GM19240 (cell line): ENCODE data around the gene SIK2.
"Not testable (repeated sequence)": the region's sequence is repeated elsewhere in the genome, so short reads cannot be mapped to it uniquely, and the experiment has no call there.

Source experiments
- DNase-seq: peaks from one replicate; pipeline ENCODE4 v3.0.0; 2011; ENCODE audit warnings: low spot score; ENCODE audit not compliant: insufficient read length

Gene SIK2

GRCh38 chr11:111623527-111624030 lies 21.3 kb downstream of the SIK2 start:
- DNase-seq: no peak

DNA sequence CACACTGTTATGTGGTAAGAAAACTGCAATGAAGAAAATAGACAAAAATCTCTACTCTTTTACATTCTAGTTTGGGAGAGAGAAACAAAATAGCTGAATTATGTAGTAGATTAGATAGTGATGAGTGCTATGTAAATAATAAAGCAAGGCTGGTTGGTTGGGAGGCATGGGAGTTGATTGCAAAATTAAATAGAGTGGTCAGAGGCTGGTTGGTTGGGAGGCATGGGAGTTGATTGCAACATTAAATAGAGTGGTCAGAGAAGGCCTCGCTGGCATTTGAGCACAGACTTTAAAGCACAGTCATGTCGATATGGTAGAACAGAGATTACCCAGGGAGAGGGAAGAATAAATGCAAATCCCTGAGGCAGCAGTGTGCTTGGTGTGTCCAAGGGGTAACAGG lies 22.4 kb downstream of the SIK2 start:
- DNase-seq: no peak

- DNase-seq: no peak
These were observed 25.3 kb downstream of the SIK2 start for GRCh38 chr11:111627591-111627990.

DNA sequence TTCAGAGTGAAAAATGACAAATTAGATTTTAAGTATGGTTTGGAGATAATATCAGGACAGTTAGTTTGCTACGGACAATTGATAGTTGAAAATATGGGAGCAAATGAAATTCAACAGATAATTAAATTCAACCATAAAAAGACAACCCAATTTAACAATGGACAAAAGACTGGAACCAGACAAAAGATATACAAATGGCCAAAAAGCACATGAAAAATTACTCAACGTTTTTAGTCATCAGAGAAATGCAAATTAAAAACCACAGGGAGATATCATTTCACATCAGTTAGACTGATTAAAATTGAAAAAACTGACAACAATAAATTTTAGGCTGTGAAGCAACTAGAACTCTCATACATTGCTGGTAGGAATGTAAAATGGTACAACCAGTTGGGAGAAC lies 27.2 kb downstream of the SIK2 start:
- no peak for DNase-seq

DNA sequence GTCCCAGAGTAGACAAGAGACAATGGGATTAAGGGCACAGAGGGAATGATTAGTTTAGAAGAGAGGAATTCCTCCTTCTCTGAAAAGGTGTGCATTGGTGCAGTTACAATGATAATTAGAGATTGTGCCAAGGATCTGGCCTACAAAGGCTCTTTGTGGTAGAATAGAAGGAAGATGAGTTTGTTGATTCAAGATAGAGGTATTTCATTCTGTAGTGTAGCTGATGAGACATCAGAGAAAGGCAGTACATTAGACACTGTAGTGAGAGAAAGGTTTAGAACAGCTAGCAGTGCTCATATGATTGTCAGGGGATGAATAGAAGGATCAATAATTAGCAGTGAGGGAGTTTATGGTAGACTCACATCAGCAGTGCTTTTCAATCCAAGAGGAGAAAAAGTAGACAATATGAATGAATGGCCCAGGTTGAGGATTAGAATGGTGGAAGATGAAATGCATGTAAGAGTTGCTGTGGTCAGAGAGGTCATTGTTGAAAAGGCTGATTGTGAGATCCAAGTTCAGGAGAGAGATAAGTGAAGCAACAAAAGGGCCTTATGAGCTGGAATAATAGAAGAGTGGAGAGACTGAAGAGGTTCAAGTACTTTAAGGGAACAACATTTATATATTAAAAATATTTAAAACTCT lies 28.9 kb downstream of the SIK2 start:
- no peak for DNase-seq

GRCh38 chr11:111631666-111632039 lies 29.4 kb downstream of the SIK2 start:
- DNase-seq: no peak

DNA sequence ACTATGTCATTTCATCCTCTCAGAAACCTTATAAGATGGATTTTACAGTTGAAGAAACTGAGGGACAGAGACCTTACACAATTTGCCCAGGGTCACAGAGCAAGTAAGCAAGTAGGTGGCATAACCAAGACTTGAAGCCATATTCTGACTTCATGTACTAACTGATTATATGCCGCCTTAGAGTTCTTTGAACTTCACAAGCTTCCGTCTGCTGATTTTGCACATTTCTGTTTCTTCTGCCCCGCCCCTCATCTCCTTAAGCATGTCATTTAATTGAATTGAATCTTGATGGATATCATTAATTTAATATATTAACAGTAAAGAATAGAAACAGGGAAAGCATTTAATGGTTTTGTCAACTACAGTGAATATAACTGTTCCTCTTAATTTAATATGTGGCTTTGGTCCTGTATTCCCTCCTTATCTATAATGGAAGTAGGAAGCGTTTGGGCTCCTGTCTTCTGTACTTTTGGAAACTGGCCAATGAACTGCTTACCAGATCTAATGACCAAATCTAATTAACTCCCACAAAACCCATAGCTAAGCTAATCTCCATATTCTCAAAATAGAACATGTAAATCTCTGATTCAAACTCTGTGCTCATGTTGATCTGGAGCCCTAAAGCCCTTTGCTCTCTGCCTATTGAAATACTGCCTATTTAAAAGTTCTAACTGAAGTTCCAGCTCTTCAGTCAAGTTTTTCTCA lies 30.4 kb downstream of the SIK2 start:
- DNase-seq: no peak

GRCh38 chr11:111633248-111633647 lies 31.0 kb downstream of the SIK2 start:
- no peak for DNase-seq

- no peak for DNase-seq
These were observed 31.6 kb downstream of the SIK2 start for GRCh38 chr11:111633756-111634362.

DNA sequence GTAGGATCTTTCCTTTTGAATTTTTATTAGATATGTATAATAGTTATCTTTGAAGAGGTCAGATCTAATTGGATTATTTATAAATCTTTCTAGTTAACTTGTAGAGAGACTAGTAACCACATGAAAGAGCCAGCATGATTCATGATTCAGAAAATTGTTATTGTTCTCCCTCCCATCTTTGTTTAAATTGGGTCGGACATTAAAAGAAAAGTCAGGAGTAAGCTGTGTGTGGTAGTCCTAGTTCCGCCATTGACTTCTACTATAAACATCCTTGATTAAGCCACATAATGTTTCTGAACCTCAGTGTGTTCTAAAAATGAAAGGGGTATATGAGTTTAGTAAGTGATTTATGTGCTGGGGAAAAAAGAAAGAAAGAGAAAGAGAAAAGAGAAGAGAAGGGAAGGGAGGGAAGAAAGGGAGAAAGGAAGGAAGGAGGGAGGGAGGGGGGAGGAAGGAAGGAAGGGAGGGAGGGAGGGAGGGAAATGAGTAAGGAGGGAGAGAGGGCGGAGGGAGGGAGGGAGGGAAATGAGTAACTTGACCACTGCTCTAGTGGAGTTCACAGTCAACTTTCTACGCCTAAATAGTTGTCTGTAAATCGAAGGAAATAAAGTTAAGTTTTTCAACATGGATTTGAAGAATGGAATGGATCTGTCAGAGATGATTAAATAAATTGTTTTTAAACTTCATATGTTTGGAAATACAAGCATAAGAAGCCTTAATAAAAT lies 32.9 kb downstream of the SIK2 start:
- no peak for DNase-seq

GRCh38 chr11:111635706-111636045 lies 33.4 kb downstream of the SIK2 start:
- no peak for DNase-seq

DNA sequence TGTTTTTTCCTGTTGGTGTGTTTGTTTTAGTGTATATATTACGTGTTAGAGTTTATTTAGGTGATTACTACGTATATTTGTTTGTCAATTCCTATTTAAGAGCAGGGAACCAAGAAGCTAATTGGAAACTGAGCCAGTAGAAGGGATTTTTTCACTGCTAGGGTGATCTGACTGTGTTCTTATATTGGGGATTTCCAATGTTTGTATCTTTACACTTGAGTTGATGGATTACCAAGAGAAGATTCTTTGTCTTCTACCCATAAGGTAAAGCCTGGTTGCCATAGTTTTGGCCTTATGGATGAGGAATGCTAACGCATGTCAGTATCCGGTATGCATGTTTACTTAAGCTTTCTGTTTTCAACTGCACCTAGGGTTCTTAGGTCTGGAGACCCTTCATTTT lies 35.6 kb downstream of the SIK2 start:
- DNase-seq: no peak

DNA sequence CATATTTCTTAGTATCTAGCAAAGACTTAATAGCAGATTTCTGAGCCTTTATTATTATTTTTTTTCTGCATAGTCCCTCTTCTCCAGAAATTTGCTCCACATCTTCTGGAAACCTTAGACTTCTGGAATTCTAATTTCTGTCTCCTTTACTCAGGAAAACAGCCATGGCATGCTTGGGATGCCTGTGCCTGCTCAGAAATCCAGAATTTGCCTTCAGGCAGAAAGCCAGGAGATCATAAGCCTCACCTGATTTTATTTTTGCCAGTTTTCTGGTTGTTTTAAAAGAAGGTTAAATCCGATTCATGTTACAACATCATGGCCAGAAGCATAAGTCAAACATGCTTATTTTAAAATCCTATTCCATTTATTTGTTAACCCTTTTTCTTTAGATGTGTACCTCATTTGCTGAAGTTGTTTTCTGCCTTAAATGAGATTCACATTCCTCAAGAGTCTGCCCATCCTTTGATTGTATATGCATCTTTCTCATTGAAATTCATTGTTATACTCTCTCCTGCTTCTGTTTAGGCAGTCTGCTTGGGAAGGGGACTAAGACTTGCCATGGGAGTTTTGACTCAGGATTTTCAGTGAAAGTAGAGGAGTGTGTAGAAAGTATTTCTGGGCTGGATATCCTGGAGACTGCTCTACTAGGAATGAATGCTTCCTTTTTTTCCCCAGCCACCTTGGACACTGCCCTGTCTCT lies 37.1 kb downstream of the SIK2 start:
- DNase-seq: no peak

DNA sequence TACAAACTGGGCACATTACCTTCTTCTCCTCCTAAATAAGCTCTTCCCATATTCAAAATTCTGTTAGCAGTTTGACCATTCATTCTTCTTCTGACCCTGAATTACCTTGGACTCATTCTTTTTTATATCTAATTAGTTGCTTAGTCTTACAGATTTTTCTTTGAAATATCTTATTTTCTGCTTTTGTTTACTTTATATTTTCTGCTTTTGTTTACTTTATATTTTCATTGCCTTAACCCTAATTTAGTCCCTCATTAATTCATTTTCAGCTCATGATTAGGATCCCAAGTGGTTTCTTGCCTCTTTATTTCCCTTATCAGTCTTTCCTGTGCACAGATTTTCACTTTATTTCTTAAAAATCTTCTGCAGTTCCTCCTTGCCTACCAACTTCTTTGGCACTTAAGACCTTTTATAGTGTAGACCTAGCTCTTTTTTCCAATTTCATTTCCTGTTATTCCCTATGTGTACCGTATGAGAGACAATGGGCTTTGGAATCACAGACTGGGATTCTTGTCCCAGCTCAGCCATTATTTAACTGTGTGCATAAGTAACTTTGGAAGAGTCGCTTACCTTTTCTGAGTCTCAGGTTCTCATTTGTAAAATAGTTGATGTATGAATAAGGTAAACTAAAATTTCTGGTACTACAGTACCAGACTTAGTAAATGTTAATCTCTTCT lies 39.2 kb downstream of the SIK2 start:
- DNase-seq: no peak

GRCh38 chr11:111642542-111642941 lies 40.3 kb downstream of the SIK2 start:
- DNase-seq: no peak

DNA sequence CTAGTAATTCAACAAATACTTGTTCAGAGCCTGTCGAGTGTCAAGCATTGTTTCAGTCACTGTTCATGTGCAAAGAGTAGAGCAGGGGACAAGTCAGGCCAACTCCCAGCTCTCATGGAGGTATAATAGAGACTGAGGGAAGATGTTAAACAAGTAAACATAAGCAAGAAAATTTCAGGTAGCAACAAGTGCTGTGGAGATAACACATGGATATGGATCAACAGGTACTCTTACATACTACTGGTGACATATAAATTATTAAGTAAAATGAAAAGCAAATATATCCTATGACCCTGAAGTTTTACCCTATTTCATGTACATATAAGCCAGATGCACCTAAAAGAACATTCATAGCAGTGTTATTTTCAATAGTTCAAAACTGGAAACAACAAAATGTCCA lies 42.7 kb downstream of the SIK2 start:
- no peak for DNase-seq

- DNase-seq: no peak
These were observed 43.5 kb downstream of the SIK2 start for GRCh38 chr11:111645657-111646316.

GRCh38 chr11:111651336-111651735 lies 49.1 kb downstream of the SIK2 start:
- not testable (repeated sequence) for DNase-seq

DNA sequence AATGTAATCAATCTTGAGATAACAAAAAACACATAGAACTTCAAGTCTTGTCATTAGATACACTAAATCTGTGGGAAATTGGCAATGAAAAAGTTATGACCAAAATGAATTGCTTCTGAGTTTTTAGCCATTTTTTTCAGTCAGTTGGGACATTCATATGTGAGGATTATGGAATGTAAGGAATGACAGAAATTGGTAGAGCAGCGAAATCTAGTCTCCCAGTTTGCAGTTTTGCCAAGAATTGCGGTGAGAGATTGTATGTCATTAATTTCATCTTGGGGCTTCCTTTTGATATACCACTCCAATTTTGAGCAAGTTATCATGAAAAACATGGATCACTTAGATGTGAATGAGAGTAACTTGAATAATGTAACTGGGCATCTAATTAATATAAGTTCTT lies 49.9 kb downstream of the SIK2 start:
- DNase-seq: no peak

- DNase-seq: no peak
These were observed 52.4 kb downstream of the SIK2 start for GRCh38 chr11:111654601-111655000.
